ENCODE results near the gene TGM1.

Gene TGM1

GRCh38 chr14:24292118-24292807 lies 29.3 kb upstream of the TGM1 start:
- no peak for DNase-seq

- no peak for DNase-seq
Measured at GRCh38 chr14:24291446-24292117, 28.6 kb upstream of the TGM1 start.

- no peak for DNase-seq
Measured at GRCh38 chr14:24290746-24291145, 27.8 kb upstream of the TGM1 start.

- DNase-seq: no peak
Measured at GRCh38 chr14:24289649-24290280, 26.8 kb upstream of the TGM1 start.

DNA sequence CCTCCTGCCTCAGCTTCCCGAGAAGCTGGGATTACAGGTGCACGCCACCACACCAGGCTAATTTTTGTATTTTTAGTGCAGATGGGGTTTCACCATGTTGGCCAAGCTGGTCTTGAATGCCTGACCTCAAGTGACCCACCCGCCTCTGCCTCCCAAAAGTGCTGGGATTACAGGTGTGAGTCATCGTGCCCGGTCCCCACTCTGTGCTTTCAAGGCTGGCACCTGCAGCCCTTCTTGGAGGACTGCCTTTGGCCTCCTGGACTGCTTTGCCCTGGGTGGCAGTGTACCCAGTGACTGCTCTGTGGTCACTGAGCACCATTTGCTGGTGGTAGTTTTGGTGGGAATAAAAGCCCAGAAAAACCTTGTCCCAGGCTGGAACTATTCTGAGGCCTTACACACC lies 24.0 kb upstream of the TGM1 start:
- DNase-seq: no peak

DNA sequence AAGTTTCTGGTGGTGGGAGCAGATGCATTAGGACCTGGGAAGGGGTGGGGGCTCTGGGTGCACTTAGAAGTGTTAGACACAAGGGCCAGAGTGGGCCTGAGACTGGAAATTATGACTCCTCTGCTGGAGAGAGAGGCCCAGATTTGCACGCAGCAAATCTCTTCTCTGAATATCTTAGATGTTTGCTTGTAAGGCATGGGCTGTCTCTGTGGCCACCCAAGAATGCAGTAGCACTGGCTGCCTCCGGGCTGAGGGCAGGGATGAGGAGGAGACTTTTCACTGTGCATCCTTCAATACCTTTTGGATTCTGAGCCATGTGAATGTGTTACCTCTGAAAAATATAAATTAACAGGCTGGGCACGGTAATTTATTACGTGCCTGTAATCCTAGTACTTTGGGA lies 22.4 kb upstream of the TGM1 start:
- DNase-seq: no peak

DNA sequence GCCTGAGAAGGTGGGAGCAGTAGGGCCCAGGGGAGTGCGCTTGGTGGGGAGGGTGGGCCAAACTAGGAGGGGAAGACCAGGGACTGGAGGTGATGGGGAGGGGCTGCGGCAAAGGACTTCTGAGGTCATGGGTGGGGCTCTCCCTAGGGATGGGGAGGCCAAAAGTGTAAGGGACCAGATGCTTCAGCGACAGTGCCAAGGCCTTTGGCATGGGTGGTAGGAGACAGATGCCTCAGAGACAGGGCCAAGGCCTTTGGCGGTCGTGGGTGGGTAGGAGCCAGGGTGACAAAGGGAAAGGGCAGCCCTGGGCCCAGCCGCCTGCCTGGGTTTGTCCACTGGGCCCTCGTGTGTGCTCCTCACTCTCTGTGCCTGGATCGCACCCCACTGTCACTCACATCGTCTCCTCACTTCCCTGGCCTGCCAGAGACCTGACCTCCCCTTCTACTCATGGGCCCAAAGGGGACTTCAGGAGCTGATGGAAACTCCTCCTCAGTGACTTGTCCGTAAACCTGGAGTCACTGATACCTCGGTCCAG lies 21.6 kb upstream of the TGM1 start:
- DNase-seq: no peak

GRCh38 chr14:24283796-24284460 lies 21.0 kb upstream of the TGM1 start:
- no peak for DNase-seq

- DNase-seq: no peak
Measured at GRCh38 chr14:24282736-24283135, 19.8 kb upstream of the TGM1 start.

- no peak for DNase-seq
Measured at GRCh38 chr14:24281636-24282035, 18.7 kb upstream of the TGM1 start.

GRCh38 chr14:24280797-24281460 lies 18.0 kb upstream of the TGM1 start:
- no peak for DNase-seq

DNA sequence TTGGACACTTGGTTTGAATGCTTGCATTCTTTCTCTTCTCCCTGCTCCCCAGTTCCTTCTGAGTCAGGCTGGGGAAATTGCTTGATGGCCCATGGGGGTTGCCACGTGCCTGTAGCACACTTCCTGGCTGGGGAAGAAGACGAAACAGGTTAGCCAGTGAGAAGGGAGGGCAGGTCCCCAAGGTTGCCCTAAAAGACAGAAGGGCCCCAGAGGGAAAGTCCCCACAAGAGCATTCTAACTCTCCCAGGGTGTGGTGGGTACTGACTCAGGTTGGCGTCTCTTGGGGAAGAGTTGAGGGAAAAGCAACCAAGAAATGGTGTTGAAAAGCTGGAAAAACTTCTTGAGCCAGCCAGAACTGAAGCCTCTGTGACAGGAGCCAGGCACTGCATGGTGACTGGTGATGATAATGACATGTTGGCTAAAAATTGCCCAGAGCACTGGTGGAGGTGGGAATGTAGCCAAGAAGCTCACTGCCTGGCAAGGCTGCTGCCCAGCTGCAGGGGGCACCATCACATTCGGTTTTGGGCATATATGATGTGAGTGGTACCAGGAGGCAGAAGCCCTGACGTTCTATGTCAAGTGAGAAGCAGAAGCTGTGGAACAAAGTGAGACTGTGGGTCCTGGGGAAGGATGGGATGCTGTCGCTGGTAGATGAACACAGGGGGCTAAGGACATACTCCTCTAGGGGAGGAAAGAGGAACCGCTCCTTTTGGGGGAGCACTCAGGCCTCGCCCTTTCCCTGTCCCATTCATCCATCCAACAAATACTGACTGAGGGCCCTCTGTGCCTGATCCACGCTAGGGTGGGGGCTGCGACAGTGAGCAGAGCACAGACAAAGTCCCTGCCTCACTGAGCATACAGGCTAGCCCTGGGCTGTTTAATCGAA lies 16.6 kb upstream of the TGM1 start:
- no peak for DNase-seq

DNA sequence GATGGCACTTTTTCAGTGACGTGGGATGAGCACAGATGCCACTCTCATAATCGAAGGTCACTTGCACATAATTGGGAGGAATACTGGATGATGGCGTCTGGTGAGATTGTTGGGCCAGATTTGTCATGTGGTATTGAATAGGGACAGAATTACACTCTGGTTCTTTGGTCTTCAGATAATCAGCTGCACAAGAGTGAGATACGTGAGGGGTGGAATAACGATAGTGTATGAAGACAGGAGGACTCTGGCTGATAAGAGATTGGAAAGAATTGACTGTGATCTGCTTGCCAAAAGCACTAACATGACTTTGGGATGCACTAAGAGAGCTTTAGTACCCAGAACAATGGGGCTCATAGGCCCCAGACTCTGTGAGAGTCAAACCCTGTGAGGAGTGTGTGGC lies 15.4 kb upstream of the TGM1 start:
- DNase-seq: no peak

DNA sequence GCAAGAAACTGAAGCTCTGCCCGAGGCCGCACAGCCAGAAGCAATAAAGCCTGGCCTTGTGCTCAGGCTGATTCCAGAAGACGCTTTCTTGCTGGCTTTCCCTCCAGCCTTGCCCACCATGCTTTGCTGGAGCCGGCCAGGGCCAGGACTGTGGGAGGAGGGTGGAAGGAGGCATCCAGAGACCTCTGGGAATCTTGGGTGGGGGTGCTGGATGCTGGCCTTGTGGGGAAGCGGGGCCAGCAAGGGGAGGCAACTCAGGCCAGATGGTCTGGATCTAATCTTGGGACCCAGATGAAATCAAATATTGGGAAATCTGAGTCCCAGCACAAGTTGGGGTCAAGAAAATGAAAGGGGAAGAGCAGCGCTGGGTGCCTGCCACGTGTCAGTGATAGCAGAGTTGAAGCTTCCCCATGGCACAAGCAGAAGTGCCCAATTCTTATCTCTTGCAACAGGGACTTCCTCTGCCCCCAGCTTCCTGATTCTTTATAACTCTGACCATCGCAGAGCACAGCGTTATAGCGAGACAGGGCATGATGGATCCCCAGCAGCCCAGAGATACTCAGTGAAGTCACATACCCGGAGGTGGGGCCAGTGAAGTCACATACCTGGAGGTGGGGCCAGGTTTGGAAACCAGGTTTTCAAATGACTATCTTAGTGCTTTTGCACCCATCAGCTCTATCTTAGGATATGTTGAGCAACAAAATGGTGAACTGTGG lies 14.8 kb upstream of the TGM1 start:
- no peak for DNase-seq

- no peak for DNase-seq
Measured at GRCh38 chr14:24277071-24277470, 14.1 kb upstream of the TGM1 start.

DNA sequence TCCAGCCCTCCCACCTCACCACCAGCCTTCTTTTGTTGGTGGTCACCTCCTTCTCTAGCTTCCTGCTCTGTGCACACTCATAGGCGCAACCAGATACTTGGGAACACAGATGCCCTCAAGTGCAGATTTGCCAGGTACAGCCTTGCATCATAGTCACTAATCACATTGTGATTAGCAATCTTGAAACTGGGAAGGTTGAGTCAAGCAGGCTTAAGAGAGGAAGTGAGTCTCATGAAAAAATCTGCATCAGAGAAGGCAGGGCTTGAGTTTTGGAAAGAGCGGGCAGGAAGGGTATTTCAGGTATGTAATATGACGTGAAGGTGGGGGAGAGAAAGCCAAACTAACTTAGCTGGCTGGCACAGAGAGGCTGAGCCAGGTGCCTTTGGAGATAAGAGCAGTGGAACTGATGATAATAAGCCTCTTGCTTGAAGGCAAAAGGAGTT lies 11.1 kb upstream of the TGM1 start:
- DNase-seq: no peak

GRCh38 chr14:24273422-24273998 lies 10.5 kb upstream of the TGM1 start:
- no peak for DNase-seq

DNA sequence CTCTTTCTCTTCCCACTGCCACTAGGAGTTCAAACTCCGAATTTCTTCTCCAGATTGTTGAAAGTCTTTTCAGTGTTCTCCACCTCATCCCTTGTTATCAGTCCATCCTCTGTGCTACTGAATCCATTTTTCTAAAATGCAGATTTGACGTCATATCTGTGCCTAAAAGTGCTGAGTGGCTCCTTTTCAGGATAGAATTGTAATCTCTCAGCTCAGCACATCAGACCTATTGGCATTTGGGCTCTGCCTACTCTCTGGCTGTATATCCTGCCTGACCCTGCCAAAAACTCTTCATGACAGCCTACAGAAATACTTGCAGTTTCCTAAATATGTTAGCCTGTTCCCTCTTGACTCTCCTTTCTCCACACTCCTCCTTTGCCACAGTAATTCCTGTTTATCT lies 9.5 kb upstream of the TGM1 start:
- no peak for DNase-seq

DNA sequence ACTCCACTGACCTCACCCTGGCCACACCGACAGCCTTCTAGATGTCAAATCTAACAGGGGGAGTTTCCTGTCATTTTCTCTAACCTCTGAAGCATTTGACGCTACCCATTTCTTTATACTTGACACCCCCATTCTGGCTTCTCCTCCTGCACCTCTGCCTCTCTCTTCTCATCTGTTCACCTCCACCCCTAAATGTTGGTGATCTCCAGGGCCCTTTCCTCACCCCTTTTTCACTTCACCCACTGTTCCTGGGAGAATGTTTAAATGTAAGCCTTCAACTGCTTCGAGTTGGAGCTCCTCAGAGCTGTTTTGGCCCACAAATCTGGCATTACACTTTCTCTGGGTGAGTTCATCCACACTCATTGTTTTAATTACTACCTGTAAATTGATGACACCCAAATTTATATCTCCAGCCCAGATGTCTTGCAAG lies 8.9 kb upstream of the TGM1 start:
- DNase-seq: no peak

DNA sequence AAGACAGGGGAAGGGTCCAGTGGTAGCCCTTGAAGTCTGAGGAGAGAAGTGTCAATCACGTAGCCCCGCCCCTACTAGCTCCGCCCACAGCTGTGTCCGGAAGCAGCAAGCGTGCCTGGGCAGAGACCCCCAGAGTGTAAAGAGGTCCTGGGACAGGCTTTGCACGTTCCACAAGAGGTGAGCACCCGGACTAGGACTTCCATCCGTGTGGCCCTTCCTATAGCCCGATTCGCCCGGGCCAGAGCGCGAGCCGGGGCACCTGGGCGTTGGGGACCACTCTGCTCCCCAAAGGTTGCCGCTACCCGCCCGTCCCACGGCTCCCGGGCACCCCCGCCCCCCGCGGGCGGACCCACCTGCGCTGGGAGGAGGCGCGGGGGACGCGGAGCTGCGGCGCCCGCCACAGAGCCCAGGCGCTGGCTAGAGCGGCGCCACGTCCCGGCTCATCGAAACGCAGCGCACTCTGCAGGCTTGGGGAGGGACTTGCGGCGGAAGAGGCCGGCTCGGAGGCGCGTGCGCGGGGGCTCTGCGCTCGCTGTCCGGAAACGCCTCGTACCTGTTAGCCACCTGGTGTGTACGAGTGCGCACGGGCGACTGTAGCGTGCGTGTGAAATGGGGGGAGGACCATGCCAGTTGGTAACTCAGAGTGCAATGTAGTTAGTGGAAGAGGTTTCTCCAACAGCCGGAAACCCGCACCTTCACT lies 8.3 kb upstream of the TGM1 start, which contains the start of gene RABGGTA:
Gene RABGGTA, minus strand, starts transcription at position 464 of the 700 bp plus-strand sequence. CDS start 482 bp downstream, outside the sequence.
- peak; percentile 86 for DNase-seq
